Liver (tissue), 3 donors: ENCODE results near the gene SNIP1.

Experiments used
- EGR1 ChIP-seq, 2 donors: IDR thresholded peaks; 2 replicates each; pipeline ENCODE4 v1.6.1; 2016 to 2018; ENCODE audit warnings: antibody characterized with exemption in 2 of 2, low read depth in 2 of 2
- GABPA ChIP-seq, 2 donors: IDR thresholded peaks in 1 of 2; conservative IDR thresholded peaks in 1 of 2; 2 replicates each; pipeline ENCODE4 v1.6.1; 2016; ENCODE audit warnings: antibody characterized with exemption in 2 of 2, mild to moderate bottlenecking in 1 of 2, moderate library complexity in 1 of 2
- JUND ChIP-seq, 2 donors: IDR thresholded peaks; 2 replicates each; pipeline ENCODE4 v1.6.1; 2016; ENCODE audit warnings: antibody characterized with exemption in 2 of 2
- NR2F2 ChIP-seq: IDR thresholded peaks from 2 replicates; pipeline ENCODE4 v1.6.1; 2016; ENCODE audit warnings: antibody characterized with exemption
- RAD21 ChIP-seq, 2 donors: IDR thresholded peaks; 2 replicates each; pipeline ENCODE4 v1.6.1; 2016; ENCODE audit warnings: antibody characterized with exemption in 2 of 2, mild to moderate bottlenecking in 2 of 2
- RXRA ChIP-seq, 2 donors: IDR thresholded peaks; 2 replicates each; pipeline ENCODE4 v1.6.1; 2017 to 2018; ENCODE audit warnings: antibody characterized with exemption in 2 of 2, mild to moderate bottlenecking in 1 of 2
- SP1 ChIP-seq: IDR thresholded peaks from 2 replicates; pipeline ENCODE4 v1.6.1; 2018; ENCODE audit warnings: antibody characterized with exemption, mild to moderate bottlenecking
- TAF1 ChIP-seq: conservative IDR thresholded peaks from 2 replicates; pipeline ENCODE4 v1.6.1; 2016; ENCODE audit warnings: antibody characterized with exemption, mild to moderate bottlenecking
- YY1 ChIP-seq: IDR thresholded peaks from 2 replicates; pipeline ENCODE4 v1.6.1; 2016; ENCODE audit warnings: antibody characterized with exemption, mild to moderate bottlenecking
- TF ChIP-seq, protein P1 (sequence below): fragments of 150-350 bp; IDR thresholded peaks from 2 replicates; pipeline ENCODE4 v1.5.1; 2017; ENCODE audit warnings: improper control_type of control experiment, low read depth, low read length; ENCODE audit not compliant: missing input control
- TF ChIP-seq, protein P2 (sequence below): IDR thresholded peaks from 2 replicates; pipeline ENCODE4 v1.6.1; 2016; ENCODE audit warnings: antibody characterized with exemption, mild to moderate bottlenecking
- TF ChIP-seq, protein P3 (sequence below): IDR thresholded peaks from 2 replicates; pipeline ENCODE4 v1.6.1; 2016; ENCODE audit warnings: antibody characterized with exemption
- donor health status: healthy.
- donor health status: healthy.

DNA sequence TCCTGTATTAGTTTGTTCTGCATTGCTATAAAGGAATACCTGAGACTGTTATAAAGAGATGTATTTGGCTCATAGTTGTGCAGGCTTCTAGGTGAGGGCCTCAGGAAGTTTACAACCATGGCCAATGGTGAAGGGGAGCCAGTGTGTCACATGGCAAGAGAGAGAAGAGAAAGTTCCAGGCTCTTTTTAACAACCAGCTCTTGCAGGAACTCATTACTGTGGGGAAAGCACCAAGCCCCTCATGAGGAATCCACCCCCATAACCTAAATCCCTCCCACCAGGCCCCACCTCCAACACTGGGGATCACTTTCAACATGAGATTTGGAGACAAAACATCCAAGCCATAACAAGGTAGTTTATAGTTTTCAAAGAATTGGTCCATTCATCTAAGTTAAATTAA is 34.5 kb downstream of the SNIP1 start:
- TF ChIP-seq RXRA (IDR thresholded peaks at IDR 0.05) (no peak), EGR1 (IDR thresholded peaks at IDR 0.05; ENCODE audit: low read depth in 2 of 2) (no peak), NR2F2 (no peak), RAD21 (IDR thresholded peaks at IDR 0.05) (no peak), TAF1 (no peak), JUND (IDR thresholded peaks at IDR 0.05) (no peak), SP1 (no peak), GABPA (IDR thresholded peaks at IDR 0.05 in 1 of 2, conservative IDR thresholded peaks at IDR 0.05 in 1 of 2) (no peak), YY1 (no peak)
- TF ChIP-seq, protein P1, sequence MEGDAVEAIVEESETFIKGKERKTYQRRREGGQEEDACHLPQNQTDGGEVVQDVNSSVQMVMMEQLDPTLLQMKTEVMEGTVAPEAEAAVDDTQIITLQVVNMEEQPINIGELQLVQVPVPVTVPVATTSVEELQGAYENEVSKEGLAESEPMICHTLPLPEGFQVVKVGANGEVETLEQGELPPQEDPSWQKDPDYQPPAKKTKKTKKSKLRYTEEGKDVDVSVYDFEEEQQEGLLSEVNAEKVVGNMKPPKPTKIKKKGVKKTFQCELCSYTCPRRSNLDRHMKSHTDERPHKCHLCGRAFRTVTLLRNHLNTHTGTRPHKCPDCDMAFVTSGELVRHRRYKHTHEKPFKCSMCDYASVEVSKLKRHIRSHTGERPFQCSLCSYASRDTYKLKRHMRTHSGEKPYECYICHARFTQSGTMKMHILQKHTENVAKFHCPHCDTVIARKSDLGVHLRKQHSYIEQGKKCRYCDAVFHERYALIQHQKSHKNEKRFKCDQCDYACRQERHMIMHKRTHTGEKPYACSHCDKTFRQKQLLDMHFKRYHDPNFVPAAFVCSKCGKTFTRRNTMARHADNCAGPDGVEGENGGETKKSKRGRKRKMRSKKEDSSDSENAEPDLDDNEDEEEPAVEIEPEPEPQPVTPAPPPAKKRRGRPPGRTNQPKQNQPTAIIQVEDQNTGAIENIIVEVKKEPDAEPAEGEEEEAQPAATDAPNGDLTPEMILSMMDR, result no peak
- TF ChIP-seq, protein P2, sequence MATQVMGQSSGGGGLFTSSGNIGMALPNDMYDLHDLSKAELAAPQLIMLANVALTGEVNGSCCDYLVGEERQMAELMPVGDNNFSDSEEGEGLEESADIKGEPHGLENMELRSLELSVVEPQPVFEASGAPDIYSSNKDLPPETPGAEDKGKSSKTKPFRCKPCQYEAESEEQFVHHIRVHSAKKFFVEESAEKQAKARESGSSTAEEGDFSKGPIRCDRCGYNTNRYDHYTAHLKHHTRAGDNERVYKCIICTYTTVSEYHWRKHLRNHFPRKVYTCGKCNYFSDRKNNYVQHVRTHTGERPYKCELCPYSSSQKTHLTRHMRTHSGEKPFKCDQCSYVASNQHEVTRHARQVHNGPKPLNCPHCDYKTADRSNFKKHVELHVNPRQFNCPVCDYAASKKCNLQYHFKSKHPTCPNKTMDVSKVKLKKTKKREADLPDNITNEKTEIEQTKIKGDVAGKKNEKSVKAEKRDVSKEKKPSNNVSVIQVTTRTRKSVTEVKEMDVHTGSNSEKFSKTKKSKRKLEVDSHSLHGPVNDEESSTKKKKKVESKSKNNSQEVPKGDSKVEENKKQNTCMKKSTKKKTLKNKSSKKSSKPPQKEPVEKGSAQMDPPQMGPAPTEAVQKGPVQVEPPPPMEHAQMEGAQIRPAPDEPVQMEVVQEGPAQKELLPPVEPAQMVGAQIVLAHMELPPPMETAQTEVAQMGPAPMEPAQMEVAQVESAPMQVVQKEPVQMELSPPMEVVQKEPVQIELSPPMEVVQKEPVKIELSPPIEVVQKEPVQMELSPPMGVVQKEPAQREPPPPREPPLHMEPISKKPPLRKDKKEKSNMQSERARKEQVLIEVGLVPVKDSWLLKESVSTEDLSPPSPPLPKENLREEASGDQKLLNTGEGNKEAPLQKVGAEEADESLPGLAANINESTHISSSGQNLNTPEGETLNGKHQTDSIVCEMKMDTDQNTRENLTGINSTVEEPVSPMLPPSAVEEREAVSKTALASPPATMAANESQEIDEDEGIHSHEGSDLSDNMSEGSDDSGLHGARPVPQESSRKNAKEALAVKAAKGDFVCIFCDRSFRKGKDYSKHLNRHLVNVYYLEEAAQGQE, result no peak
- TF ChIP-seq, protein P3, sequence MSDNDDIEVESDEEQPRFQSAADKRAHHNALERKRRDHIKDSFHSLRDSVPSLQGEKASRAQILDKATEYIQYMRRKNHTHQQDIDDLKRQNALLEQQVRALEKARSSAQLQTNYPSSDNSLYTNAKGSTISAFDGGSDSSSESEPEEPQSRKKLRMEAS, result no peak
